ENCODE data around the gene APC.

GRCh38 chr5:112820246-112820645 is 82.6 kb downstream of the APC start:
- TF ChIP-seq POLR2A (IDR thresholded peaks at IDR 0.05; ENCODE audit: low read depth, low read length) = no peak
- TF ChIP-seq, protein P1, sequence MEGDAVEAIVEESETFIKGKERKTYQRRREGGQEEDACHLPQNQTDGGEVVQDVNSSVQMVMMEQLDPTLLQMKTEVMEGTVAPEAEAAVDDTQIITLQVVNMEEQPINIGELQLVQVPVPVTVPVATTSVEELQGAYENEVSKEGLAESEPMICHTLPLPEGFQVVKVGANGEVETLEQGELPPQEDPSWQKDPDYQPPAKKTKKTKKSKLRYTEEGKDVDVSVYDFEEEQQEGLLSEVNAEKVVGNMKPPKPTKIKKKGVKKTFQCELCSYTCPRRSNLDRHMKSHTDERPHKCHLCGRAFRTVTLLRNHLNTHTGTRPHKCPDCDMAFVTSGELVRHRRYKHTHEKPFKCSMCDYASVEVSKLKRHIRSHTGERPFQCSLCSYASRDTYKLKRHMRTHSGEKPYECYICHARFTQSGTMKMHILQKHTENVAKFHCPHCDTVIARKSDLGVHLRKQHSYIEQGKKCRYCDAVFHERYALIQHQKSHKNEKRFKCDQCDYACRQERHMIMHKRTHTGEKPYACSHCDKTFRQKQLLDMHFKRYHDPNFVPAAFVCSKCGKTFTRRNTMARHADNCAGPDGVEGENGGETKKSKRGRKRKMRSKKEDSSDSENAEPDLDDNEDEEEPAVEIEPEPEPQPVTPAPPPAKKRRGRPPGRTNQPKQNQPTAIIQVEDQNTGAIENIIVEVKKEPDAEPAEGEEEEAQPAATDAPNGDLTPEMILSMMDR (IDR thresholded peaks at IDR 0.05; ENCODE audit: extremely low read depth in 1 of 2, insufficient read depth in 1 of 2, low read depth in 1 of 2, low read length in 2 of 2) = no peak
- TF ChIP-seq EZH2 (IDR thresholded peaks at IDR 0.05; ENCODE audit: borderline replicate concordance, low read depth, low read length, severe bottlenecking) = no peak

Data from endothelial cell of umbilical vein (primary cell).